Esophagus squamous epithelium (tissue), 5 donors: ENCODE data around the gene TMEM59L. TPM values are rescaled to one million over a fixed set of nuclear protein-coding genes. Genes with fewer than 3 reads are reported as not detected.

Source experiments
- DNase-seq: peaks from one replicate; lab custom pipeline; 2025; lab: John Stamatoyannopoulos, UW
- H3K27ac ChIP-seq, 4 donors: fragments of 200-600 bp; sonication (generic); one replicate each; pipeline ENCODE4 v1.5.1; 2016 to 2019; ENCODE audit warnings: mild to moderate bottlenecking in 1 of 4
- H3K27me3 ChIP-seq, 4 donors: fragments of 200-600 bp; sonication (generic); 1 replicate in 3 of 4; 2 replicates in 1 of 4; pipeline versions ENCODE4 v1.5.1 to v1.6.0; 2017 to 2021; ENCODE audit warnings: antibody characterized with exemption in 1 of 4
- H3K36me3 ChIP-seq, 3 donors: fragments of 200-600 bp; sonication (generic); one replicate each; pipeline ENCODE4 v1.5.1; 2016 to 2019
- H3K4me1 ChIP-seq, 3 donors: fragments of 200-600 bp; sonication (generic); one replicate each; pipeline ENCODE4 v1.5.1; 2017 to 2019
- H3K4me3 ChIP-seq, 4 donors: fragments of 200-600 bp; sonication (generic); 1 replicate in 3 of 4; 2 replicates in 1 of 4; pipeline ENCODE4 v1.5.1; 2016 to 2019; ENCODE audit warnings: mild to moderate bottlenecking in 2 of 4, moderate library complexity in 1 of 4
- H3K9me3 ChIP-seq, 3 donors: fragments of 200-600 bp; sonication (generic); one replicate each; pipeline ENCODE4 v1.5.1; 2016 to 2019
- CTCF ChIP-seq, 6 experiments: fragments of 450-650 bp in 4 of 6; fragments of 200-600 bp in 2 of 6; sonication (generic) in 2 of 6; IDR thresholded peaks; one replicate each; pipeline ENCODE4 v1.5.1; 2016 to 2019; ENCODE audit warnings: antibody characterized with exemption in 6 of 6, mild to moderate bottlenecking in 4 of 6, moderate library complexity in 4 of 6
- POLR2A ChIP-seq, 4 donors: fragments of 450-650 bp; IDR thresholded peaks; one replicate each; pipeline ENCODE4 v1.6.1; 2017; ENCODE audit warnings: antibody characterized with exemption in 4 of 4, mild to moderate bottlenecking in 4 of 4, moderate library complexity in 3 of 4
- WGBS, 2 donors: methylation state at CpG; one replicate each; pipeline ENCODE4 v1.1.5; 2018; 5-methylcytosine and 5-hydroxymethylcytosine counted together
- intact Hi-C: fragments of 100-400 bp; cut with DNase I; formaldehyde crosslinking; loops from one replicate; pipeline ENCODE4 v1.15.0; 2022
- total RNA-seq, 4 donors: library from RNA; depleted of rRNA; stranded (reverse); fragments of >200 nt; gene quantifications; one replicate each; pipeline ENCODE4 v1.1.0, GENCODE V29; 2016
- donor health status: DM: yes; HTN: yes; CAD: no.

TMEM59L gene
- total RNA-seq, 4 donors from 2014 or later, result 0.18 to 2.7 TPM; not detected in 2

GRCh38 chr19:18611327-18612050 is 1.2 kb upstream of the TMEM59L start:
- no peak overlapping the region for H3K27ac ChIP-seq
- H3K4me3 ChIP-seq, result peak overlapping the region in 2 of 4 donors; percentile 15 to 69
- TF ChIP-seq POLR2A (IDR thresholded peaks at IDR 0.05) (no peak), CTCF (IDR thresholded peaks at IDR 0.05) (no peak)
- no peaks in the 10 kb centered on the region for H3K36me3 ChIP-seq
- intact Hi-C loops, result no loop called here
- peaks cover 36 to 50% (median 37%) of the 10 kb centered on the region in 3 donors for H3K4me1 ChIP-seq
- WGBS, 2 donors, result 4 to 5% methylated on average over 11 of the region's 62 CpGs
- DNase-seq, result no peak
- peaks cover 30 to 98% (median 46%) of the 10 kb centered on the region in 4 donors for H3K27me3 ChIP-seq
- H3K9me3 ChIP-seq, result no peaks in the 10 kb centered on the region

- Histone ChIP-seq H3K36me3 (no peaks in the 10 kb centered on the region), H3K9me3 (no peaks in the 10 kb centered on the region), H3K27ac (no peak overlapping the region), H3K4me1 (peaks cover 32 to 45% (median 33%) of the 10 kb centered on the region in 3 donors), H3K4me3 (peak overlapping the region; percentile 18 to 69 (median 36)), H3K27me3 (peaks cover 30 to 100% (median 46%) of the 10 kb centered on the region in 4 donors)
- WGBS, 2 donors, result 3% methylated on average over 16 to 21 of the region's 30 CpGs
- intact Hi-C loops, result no loop called here
- TF ChIP-seq POLR2A (IDR thresholded peaks at IDR 0.05), result no peak
- no peak for TF ChIP-seq CTCF (IDR thresholded peaks at IDR 0.05)
- DNase-seq, result no peak
Observed at GRCh38 chr19:18612051-18612771, 459 bp upstream of the TMEM59L start.

- intact Hi-C loops, result no loop called here
- 43% methylated on average over 3 of the region's 23 CpGs; no CpG with 5 or more reads in 1 of the 2 donors for WGBS, 2 donors
- peaks cover 30 to 98% (median 37%) of the 10 kb centered on the region in 4 donors for H3K27me3 ChIP-seq
- H3K27ac ChIP-seq, result no peak overlapping the region
- H3K4me1 ChIP-seq, result peaks cover 24 to 33% (median 25%) of the 10 kb centered on the region in 3 donors
- no peak overlapping the region for H3K4me3 ChIP-seq
- H3K9me3 ChIP-seq, result no peaks in the 10 kb centered on the region
- TF ChIP-seq POLR2A (IDR thresholded peaks at IDR 0.05), result no peak
- TF ChIP-seq CTCF (IDR thresholded peaks at IDR 0.05), result no peak
- no peaks in the 10 kb centered on the region for H3K36me3 ChIP-seq
- no peak for DNase-seq
Observed at GRCh38 chr19:18613589-18614234, 1.0 kb downstream of the TMEM59L start.

- WGBS, 2 donors, result 79 to 95% methylated on average over 3 of the region's 3 CpGs
- no peaks in the 10 kb centered on the region for H3K36me3 ChIP-seq
Observed at GRCh38 chr19:18616023-18616422, 3.4 kb downstream of the TMEM59L start.

More at GRCh38 chr19:18616023-18616422, 3.4 kb downstream of the TMEM59L start:
- H3K27me3 ChIP-seq, result peaks cover 14 to 91% (median 21%) of the 10 kb centered on the region in 4 donors
- intact Hi-C loops, result no loop called here
- no peak for TF ChIP-seq CTCF (IDR thresholded peaks at IDR 0.05)
- no peak for TF ChIP-seq POLR2A (IDR thresholded peaks at IDR 0.05)
- H3K27ac ChIP-seq, result no peak overlapping the region
- H3K4me3 ChIP-seq, result no peak overlapping the region
- H3K9me3 ChIP-seq, result no peaks in the 10 kb centered on the region
- H3K4me1 ChIP-seq, result peaks cover 17 to 25% (median 19%) of the 10 kb centered on the region in 3 donors
- DNase-seq, result no peak
